PFSK-1 (cell line): ENCODE measurements around the gene DLX4.

ENCODE experiments used
- POLR2AphosphoS5 ChIP-seq: IDR thresholded peaks from 2 replicates; pipeline ENCODE4 v1.6.1; 2012; ENCODE audit warnings: low read depth, mild to moderate bottlenecking, control low read depth, low read length, moderate library complexity
- REST ChIP-seq, 2 experiments: IDR thresholded peaks; 2 replicates each; pipeline versions ENCODE4 v1.6.1 to v1.8.0; 2011 to 2012; ENCODE audit warnings: low read depth in 2 of 2, low read length in 2 of 2, control low read depth in 1 of 2, inconsistent platforms in 1 of 2, mild to moderate bottlenecking in 1 of 2, moderate library complexity in 1 of 2; ENCODE audit not compliant: insufficient read depth in 1 of 2
- SIN3A ChIP-seq: IDR thresholded peaks from 2 replicates; pipeline ENCODE4 v1.6.1; 2012; ENCODE audit warnings: mild to moderate bottlenecking, low read length, moderate library complexity, borderline replicate concordance; ENCODE audit not compliant: insufficient read depth

GRCh38 chr17:49936386-49936785 lies 32.6 kb upstream of the DLX4 start:
- TF ChIP-seq POLR2AphosphoS5 (no peak), REST (IDR thresholded peaks at IDR 0.05; ENCODE audit: insufficient read depth in 1 of 2, low read depth in 2 of 2, low read length in 2 of 2) (no peak), SIN3A (no peak)
